Pons (tissue), 1 donor: ENCODE data around the gene BCAS3.

Experiments
- DNase-seq: peaks from one replicate; pipeline ENCODE4 v3.0.0-alpha.2; 2016; ENCODE audit warnings: low spot score

Gene BCAS3

GRCh38 chr17:61383689-61384201 lies 706.1 kb downstream of the BCAS3 start:
- no peak for DNase-seq

GRCh38 chr17:61384354-61384691 lies 706.7 kb downstream of the BCAS3 start:
- no peak for DNase-seq

DNA sequence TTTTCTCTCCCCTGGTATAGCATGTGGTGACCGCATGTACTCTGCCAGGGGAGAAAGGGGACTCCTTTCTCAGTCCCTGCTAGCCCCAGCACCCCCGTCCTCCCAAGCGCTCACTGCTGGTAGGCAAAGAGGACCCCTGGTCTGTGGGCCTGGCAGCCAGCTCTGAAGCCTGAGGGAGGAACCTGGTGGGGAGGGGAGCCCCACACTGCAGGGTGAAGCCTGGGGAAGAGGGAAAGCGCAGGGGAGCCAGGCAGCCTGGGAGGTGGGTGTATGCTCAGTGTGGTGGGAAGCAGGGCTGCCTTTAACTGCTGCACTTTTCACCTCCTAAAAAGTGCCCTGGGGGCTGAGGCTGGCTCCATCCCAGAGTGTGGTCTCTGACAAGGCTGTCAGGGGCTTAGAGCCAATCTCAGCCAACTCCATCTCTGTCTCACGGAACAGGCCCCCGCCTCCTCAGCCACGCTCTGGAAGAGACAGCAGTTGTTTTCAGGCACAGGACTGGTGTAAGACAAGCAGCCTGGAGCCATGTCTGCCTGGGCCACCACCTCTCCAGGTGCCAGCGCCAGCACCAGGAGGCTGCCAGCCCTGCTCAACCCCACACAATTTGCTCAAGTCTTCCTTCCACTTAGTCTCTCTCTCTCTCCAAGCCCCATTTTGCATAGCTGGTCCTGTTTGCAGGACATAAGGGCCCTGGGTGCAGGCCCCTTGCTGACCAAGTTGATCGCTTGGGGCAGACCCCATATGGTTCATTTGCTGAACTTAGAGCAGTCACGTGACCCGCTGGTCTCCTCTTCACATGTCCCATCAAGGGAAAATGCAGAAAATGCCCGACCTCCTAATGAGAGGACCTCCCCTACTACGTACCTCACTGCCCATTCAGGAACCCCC lies 707.3 kb downstream of the BCAS3 start:
- no peak for DNase-seq

DNA sequence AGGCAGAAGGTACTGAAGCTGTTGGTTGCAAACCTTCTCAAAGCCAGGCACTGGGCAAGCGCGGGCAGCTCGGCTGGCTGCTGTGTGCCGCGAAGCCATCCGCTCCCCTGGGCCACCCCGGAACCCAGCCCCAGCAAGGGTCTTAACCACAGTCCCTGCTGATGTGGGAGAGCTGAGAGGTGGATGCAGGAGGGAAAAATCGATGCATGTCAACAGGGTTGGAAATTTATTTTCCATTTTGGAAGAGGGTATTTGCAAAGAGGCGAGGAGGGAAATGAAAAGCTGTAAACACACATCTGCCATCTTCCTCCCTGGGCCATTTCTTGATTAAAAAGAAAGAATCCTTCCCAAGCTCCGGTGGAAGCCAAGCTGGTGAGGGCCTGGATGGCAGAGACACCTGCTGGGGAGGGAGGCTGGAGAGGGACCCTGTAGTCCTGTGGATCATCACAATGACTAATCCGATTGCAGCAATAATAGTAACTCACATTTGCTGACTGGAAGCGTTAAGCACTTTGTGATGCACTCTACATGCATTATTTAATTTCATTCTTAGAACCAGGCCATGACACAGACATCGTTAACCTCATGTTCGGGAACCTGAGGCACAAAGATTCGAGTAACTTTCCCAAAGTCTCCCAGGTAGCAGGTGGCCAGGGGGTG lies 708.1 kb downstream of the BCAS3 start:
- no peak for DNase-seq

- no peak for DNase-seq
These were observed 708.6 kb downstream of the BCAS3 start for GRCh38 chr17:61386251-61386650.

DNA sequence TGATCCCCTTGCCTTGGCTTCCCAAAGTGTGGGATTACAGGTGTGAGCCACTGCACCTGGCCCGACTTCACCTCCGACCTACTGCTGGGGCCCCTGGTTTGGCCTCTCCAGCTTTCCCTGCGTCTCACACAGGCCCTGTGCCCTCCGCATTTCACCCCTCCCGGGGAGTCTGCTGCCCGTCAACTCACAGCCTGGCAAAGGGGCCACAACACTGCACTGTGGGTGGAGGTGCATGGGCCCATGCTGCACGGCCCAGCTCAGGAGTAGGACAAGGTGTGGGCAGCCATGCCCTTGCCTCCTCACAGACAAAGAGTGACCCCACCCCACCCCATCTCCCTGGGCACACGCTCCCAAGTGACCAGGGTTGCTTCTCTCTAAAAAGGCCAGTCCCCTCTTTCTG lies 709.4 kb downstream of the BCAS3 start:
- no peak for DNase-seq

DNA sequence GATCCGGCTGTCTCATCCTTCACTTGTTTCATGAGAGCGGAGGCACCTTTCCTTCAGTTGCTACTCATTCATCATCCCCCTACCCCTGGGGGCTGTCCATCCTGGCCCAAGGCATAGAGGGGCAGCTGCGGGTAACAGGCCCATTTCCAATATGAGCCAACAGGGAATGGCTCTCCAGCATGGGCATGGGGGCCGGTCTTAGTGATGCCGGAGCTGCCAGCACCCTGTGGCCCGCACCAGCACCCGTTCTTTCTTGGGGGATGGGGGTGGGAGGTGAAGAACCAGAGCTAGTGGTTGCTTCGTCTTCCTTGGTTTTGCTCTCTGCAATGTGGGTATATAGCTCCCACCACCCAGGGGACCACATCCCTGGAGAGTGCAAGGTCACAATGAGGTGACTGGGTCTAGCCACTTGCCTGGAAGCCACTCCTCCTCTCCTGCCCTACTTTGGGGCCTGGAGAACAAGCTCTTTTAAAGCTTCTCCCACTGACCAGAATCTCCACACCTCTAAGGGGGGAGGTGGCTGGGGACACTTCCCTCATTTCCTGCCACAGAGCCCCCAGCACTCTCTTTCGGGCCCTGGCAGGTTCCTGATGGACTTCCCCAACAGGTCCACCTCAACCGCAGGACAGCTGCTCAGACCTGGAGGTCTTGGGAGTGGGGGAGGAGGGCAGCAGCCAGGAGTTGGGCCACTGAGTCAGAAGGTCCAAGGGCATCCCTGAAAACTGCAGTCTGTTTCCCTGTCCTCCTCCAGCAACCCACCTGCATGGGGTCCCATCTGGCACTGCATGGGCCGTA lies 710.1 kb downstream of the BCAS3 start:
- DNase-seq, result no peak

DNA sequence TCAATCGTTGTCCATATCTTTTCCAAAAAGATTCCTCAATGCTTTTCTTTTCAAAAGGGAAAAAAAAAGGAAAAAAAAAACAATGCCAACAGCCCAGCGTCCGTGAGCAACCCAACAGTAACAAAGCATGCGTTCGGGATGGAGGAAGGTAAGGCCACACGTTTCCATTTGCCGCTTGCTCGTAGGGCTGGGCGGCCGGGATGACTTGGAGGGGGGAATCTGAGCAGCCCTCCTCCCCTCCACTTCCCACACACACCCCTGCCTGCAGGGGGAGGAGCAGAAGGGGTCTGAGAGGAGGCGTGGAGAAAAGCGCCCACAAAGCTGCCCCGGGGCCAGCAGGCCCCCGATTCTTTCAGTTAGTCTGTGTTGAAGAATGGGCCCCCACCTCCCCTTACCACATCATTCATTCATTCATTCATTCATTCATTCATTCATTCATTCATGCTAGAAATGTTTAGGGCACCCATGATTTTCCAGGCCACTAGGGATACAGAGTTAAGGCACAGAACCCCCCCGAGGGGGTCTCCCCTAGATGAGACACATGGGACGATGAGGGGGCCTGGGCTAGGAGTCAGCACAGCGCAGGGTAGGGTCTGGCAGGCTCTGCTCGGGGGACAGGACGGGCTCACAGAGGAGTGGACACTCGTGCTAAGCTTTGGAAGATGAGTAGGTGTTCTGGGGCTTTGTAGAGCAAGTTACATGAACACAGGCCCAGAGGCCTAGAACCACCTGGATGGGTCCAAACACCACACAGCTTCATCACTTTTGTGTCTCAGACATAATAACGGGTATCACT lies 711.1 kb downstream of the BCAS3 start:
- DNase-seq, result no peak

DNA sequence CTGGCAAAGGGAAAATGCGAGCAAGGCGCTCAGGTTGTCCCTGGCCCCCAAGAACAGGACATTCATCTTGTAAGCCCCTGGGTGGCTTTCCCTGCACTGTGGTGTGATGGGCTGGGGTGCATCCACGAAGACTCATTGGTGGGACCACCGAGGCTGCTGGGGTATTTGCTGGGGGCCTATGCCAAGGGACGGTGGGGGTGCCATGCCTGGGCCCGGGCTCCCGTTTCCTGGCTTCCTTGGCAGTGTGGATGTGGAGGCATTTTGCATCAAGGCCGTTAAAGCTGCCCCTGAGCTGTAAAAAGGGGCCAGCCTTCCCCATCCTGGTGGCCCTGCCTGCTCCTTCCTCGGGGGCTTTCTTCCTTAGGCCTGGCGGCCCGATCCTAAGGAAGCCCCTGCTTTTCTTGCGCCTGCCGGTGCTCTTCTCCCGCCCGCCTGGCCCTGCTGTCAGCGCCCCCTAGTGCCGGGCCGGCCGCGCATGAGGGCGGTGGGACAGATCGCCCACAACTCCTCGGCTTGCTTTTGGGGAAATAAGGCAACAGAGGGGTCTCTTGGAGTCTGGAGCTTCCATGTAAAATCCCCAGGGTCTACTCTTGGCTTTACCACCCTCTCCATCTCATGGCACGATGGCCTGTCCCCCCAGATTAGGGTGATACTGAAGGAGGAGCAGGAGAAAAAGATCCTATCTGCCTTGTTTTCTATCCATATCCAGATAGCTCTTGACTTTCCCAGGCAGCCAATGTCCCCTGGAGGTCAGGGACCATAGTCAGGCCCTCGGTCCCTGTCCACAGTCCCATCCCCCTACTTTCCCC lies 712.2 kb downstream of the BCAS3 start:
- no peak for DNase-seq

GRCh38 chr17:61390479-61390791 lies 712.8 kb downstream of the BCAS3 start:
- no peak for DNase-seq

- DNase-seq, result no peak
These were observed 714.1 kb downstream of the BCAS3 start for GRCh38 chr17:61391595-61392291.

DNA sequence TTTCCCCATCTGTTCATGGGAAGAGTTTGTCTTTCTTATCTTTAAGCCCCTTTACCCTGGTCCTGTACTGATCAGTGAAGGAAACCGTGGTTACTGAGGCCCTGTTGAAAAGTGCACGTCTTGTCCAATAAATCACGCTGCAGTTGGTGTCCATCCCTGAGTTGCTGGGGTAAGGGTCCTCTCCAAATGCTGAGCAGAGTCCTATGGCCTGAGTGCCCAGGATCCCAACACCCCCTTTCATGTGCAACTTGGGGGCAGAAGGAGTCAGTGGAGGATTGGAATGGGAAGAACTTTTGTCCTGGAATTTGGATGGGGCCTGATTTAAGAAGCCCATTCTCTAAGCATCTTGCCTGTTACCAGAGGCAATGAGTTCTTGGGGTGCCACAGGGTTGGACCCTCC lies 715.0 kb downstream of the BCAS3 start:
- DNase-seq, result no peak

DNA sequence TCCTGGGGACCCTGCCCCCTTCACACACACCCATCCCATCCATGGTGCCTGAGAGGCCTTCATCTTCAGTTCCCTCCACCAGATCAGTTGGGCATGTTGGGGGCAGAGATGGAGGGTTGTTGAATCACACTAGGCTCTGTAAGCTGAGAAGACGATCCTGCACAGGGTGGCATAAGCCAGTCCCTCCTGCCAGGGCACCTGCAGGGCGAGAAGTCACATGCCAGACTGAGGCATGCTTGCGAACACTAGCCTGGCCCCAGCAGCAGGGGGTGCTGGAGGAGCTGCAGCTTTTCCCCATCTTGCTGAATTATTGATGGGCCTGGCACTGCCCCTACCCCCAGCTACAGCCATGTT lies 715.9 kb downstream of the BCAS3 start:
- no peak for DNase-seq

DNA sequence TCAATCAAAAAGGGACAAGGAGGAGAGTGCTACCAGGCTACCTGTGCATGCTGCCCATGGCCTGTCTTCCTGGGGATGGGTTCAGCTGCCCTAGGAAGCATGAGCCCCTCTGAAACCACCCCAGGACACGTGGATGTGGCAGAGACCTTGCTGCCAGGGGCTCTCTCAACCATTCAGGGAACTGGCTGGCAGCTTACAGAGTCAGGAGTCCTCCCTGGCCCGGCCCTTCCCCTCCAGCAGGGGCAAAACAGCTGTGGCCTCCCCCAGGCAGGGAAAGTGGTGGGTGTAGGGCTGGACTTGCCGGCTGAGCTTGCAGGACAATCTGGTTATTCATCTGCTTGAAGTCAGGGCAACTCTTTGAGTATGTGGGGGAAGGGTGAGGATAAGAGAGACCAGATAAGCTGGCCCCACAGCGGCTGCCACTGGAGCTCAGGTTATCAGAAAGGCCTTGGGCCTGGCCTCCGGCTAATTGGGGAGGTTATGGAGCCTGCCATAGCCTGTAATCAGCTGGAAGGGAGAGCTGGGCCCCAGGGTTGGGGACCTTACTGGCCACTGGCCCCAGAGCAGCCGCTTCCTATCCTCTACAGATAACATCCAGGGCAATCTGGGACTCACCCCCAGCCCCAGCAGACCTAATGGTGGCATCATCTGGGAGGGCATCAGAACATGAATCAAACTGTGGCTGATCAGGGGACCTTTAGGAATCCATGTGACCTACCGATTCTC lies 716.4 kb downstream of the BCAS3 start:
- DNase-seq, result peak; percentile 17

DNA sequence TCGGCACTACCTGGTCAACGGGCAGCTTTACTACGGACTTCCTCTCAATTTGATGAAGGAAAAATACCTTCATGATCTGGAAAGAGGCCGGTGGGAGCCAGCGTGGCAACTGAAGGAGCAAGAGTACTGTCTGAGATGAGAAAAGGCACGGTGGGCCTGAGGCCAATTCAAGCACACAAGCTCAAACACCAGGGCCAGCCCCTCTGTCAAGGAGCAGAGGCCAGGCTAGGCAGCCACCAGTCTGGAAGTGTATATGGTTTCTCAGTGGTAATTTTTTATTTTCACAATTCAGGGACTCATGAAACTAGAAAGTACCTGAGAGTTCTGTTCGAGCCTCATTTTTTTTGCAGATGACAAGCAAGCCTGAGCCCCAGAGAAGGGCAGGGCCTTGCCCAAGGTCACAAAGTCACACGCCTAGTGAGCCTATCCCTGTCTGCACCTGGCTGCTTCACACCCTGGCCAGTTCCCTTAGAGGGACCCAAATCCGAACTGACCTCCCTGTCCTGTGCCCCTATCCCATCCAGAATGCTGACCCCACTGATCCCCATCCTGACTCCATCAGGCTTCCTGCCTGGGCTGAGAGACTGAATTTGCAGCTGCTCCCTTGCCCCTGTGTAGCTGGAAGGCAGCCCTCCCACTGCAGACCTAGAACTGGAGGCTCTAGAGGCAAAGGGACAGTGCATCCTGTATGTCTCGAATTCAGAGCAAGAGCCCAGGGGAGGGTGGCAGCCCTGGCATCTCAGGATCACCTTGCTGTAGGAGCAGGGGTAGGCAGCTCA lies 717.2 kb downstream of the BCAS3 start:
- DNase-seq, result no peak

DNA sequence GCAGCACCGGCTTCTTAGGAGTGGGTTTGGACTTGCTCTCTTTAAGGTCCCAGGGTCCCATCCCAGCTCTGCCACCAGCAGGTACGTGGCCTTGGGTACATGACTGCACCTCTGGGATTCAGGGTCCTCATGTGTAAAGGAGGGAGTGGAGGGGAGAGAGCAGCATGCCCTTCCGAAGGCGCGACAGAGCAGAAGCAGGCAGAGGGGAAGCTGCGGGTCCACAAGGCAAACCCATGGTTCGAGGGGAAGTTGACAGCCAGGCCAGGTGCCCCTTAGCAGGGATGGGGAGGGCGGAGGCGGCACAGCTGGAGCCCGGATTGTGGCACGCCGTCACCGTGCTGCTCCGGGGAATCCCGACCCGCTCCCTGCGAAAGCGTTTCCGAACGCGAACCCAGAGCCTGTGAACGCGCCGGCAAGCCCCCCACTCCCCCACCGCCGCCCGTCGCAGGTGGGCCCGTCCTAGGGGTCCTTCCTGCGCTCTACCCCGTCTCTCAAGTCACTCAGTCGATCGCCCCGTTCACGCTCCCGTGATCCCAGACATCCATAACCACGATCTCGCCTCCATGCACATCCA lies 717.8 kb downstream of the BCAS3 start:
- DNase-seq, result no peak

GRCh38 chr17:61395983-61396585 lies 718.4 kb downstream of the BCAS3 start:
- DNase-seq, result no peak

DNA sequence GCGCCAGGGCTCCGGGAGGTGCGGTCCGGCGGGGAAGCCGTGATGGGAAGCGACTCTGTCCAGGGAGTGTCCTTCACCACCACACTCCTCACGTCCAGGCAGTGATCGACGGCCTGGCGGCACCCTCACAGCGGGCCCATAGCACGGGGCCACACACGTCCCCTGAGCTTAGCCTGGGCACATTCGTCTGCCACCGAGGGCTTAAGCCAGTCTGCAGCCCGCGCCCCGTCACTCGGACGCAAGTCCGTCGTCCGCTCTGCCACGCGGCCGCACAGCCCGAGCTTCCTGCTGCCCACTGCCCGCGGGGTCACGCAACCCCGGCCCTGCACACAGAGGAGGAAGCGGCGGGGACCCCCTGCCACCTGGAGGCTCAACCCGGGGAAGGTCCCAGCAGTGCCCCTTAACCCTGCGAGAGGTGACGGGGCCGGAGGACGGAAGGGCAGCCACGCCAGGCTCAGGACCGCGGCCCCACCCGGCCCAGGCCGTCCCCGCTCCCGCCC lies 719.0 kb downstream of the BCAS3 start:
- DNase-seq, result no peak
